Thyroid gland (tissue), 4 donors: ENCODE results near the gene METTL21C. TPM values are rescaled to one million over a fixed set of nuclear protein-coding genes. Genes with fewer than 3 reads are reported as not detected.

ENCODE experiments used
- DNase-seq, 2 donors: peaks; one replicate each; pipeline ENCODE4 v3.0.0-alpha.2; 2019
- H3K27ac ChIP-seq, 3 donors: fragments of 200-600 bp; sonication (generic); 1 replicate in 2 of 3; 2 replicates in 1 of 3; pipeline ENCODE4 v1.5.1; 2016 to 2019; ENCODE audit warnings: mild to moderate bottlenecking in 1 of 3, moderate library complexity in 1 of 3
- H3K27me3 ChIP-seq: fragments of 200-600 bp; sonication (generic); one replicate; pipeline ENCODE4 v1.5.1; 2019
- H3K36me3 ChIP-seq, 2 donors: fragments of 200-600 bp; sonication (generic); one replicate each; pipeline ENCODE4 v1.5.1; 2016 to 2019
- H3K4me1 ChIP-seq, 2 donors: fragments of 200-600 bp; sonication (generic); one replicate each; pipeline ENCODE4 v1.5.1; 2017 to 2019
- H3K4me3 ChIP-seq, 3 donors: fragments of 200-600 bp; sonication (generic); replicated peaks in 1 of 3; 1 replicate in 2 of 3; 2 replicates in 1 of 3; pipeline ENCODE4 v1.5.1; 2016; ENCODE audit warnings: mild to moderate bottlenecking in 1 of 3
- H3K9me3 ChIP-seq: fragments of 200-600 bp; sonication (generic); one replicate; pipeline ENCODE4 v1.5.1; 2017
- CTCF ChIP-seq, 6 experiments: fragments of 200-600 bp in 3 of 6; fragments of 450-650 bp in 3 of 6; sonication (generic) in 3 of 6; IDR thresholded peaks; one replicate each; pipeline ENCODE4 v1.5.1; 2016 to 2019; ENCODE audit warnings: antibody characterized with exemption in 6 of 6, mild to moderate bottlenecking in 2 of 6, inconsistent platforms in 1 of 6, moderate library complexity in 1 of 6
- POLR2A ChIP-seq, 2 donors: fragments of 450-650 bp; IDR thresholded peaks; one replicate each; pipeline ENCODE4 v1.6.1; 2017; ENCODE audit warnings: antibody characterized with exemption in 2 of 2, mild to moderate bottlenecking in 2 of 2, moderate library complexity in 1 of 2
- WGBS, 2 donors: methylation state at CpG; one replicate each; pipeline ENCODE4 v1.1.5; 2017; 5-methylcytosine and 5-hydroxymethylcytosine counted together
- intact Hi-C: fragments of 100-400 bp; cut with DNase I; formaldehyde crosslinking; loops from one replicate; pipeline ENCODE4 v1.15.1; 2023
- total RNA-seq, 4 donors: library from RNA; depleted of rRNA; stranded (reverse); fragments of >200 nt; gene quantifications; one replicate each; pipeline ENCODE4 v1.2.3, GENCODE V29; 2016

The METTL21C gene
- total RNA-seq, 4 donors from 2014 or later, result not detected

GRCh38 chr13:102650444-102650843 is 44.4 kb downstream of the METTL21C start:
- no peak overlapping the region for H3K27ac ChIP-seq
- intact Hi-C loops, result no loop called here
- H3K4me1 ChIP-seq, result peaks cover 0 to 7% of the 10 kb centered on the region in 2 donors
- H3K9me3 ChIP-seq, result no peaks in the 10 kb centered on the region
- peaks cover 26 to 31% of the 10 kb centered on the region in 2 donors for H3K36me3 ChIP-seq
- WGBS, 2 donors, result 95 to 96% methylated on average over 3 of the region's 3 CpGs
- H3K27me3 ChIP-seq, result no peaks in the 10 kb centered on the region
- TF ChIP-seq CTCF (IDR thresholded peaks at IDR 0.05), result no peak
- no peak overlapping the region for H3K4me3 ChIP-seq
- DNase-seq, result no peak

GRCh38 chr13:102648046-102648445 is 46.8 kb downstream of the METTL21C start:
- H3K9me3 ChIP-seq, result no peaks in the 10 kb centered on the region
- WGBS, 2 donors, result 70 to 89% methylated on average over 3 of the region's 3 CpGs
- H3K36me3 ChIP-seq, result peaks cover 35% of the 10 kb centered on the region in 2 donors
- intact Hi-C loops, result no loop called here
- DNase-seq, result no peak
- peaks cover 0 to 7% of the 10 kb centered on the region in 2 donors for H3K4me1 ChIP-seq
- H3K27ac ChIP-seq, result no peak overlapping the region
- TF ChIP-seq POLR2A (IDR thresholded peaks at IDR 0.05) (no peak), CTCF (IDR thresholded peaks at IDR 0.05) (no peak)
- H3K27me3 ChIP-seq, result no peaks in the 10 kb centered on the region
- no peak overlapping the region for H3K4me3 ChIP-seq

GRCh38 chr13:102645701-102646100 is 49.1 kb downstream of the METTL21C start:
- TF ChIP-seq POLR2A (IDR thresholded peaks at IDR 0.05) (no peak), CTCF (IDR thresholded peaks at IDR 0.05) (no peak)
- Histone ChIP-seq H3K4me3 (no peak overlapping the region), H3K9me3 (no peaks in the 10 kb centered on the region), H3K27ac (no peak overlapping the region), H3K36me3 (peaks cover 35% of the 10 kb centered on the region in 2 donors), H3K4me1 (peaks cover 9% of the 10 kb centered on the region in 2 donors), H3K27me3 (no peaks in the 10 kb centered on the region)
- no peak for DNase-seq
- WGBS, 2 donors, result 85% methylated on average over 1 of the region's 1 CpG
- intact Hi-C loops, result no loop called here

- no peak overlapping the region for H3K27ac ChIP-seq
- TF ChIP-seq POLR2A (IDR thresholded peaks at IDR 0.05) (no peak), CTCF (IDR thresholded peaks at IDR 0.05) (no peak)
- intact Hi-C loops, result no loop called here
- no peaks in the 10 kb centered on the region for H3K9me3 ChIP-seq
- no peak for DNase-seq
- 97 to 100% methylated on average over 1 of the region's 1 CpG for WGBS, 2 donors
- no peaks in the 10 kb centered on the region for H3K27me3 ChIP-seq
- peaks cover 9% of the 10 kb centered on the region in 2 donors for H3K4me1 ChIP-seq
- H3K36me3 ChIP-seq, result peaks cover 30 to 35% of the 10 kb centered on the region in 2 donors
- H3K4me3 ChIP-seq, result no peak overlapping the region
These were observed 51.2 kb downstream of the METTL21C start for GRCh38 chr13:102643656-102644055.

GRCh38 chr13:102642475-102642874 is 52.4 kb downstream of the METTL21C start:
- Histone ChIP-seq H3K9me3 (no peaks in the 10 kb centered on the region), H3K4me1 (peaks cover 9% of the 10 kb centered on the region in 2 donors), H3K27ac (peak overlapping the region in 1 of 3 donors; percentile 17), H3K36me3 (peaks cover 25 to 38% of the 10 kb centered on the region in 2 donors), H3K27me3 (no peaks in the 10 kb centered on the region), H3K4me3 (no peak overlapping the region)
- intact Hi-C loops, result no loop called here
- no peak for TF ChIP-seq CTCF (IDR thresholded peaks at IDR 0.05)
- TF ChIP-seq POLR2A (IDR thresholded peaks at IDR 0.05), result no peak
- WGBS, 2 donors, result 26 to 29% methylated on average over 6 of the region's 6 CpGs
- DNase-seq, result peak; percentile 95 to 96
